HEK293T (cell line): ENCODE results near the gene STPG4.

ENCODE experiments used
- BHLHE40 ChIP-seq: fragments of 450-650 bp; IDR thresholded peaks from 2 replicates; pipeline ENCODE4 v1.6.1; 2016; ENCODE audit warnings: mild to moderate bottlenecking, moderate library complexity, borderline replicate concordance
- CTBP1 ChIP-seq: fragments of 450-650 bp; IDR thresholded peaks from 2 replicates; pipeline ENCODE4 v1.6.1; 2016; ENCODE audit warnings: borderline replicate concordance
- ELF4 ChIP-seq: fragments of 450-650 bp; IDR thresholded peaks from 2 replicates; pipeline ENCODE4 v1.6.1; 2017; ENCODE audit warnings: antibody characterized with exemption
- FOXM1 ChIP-seq: fragments of 450-650 bp; IDR thresholded peaks from 2 replicates; pipeline ENCODE4 v1.6.1; 2017; ENCODE audit warnings: mild to moderate bottlenecking, borderline replicate concordance
- L3MBTL2 ChIP-seq: fragments of 450-650 bp; conservative IDR thresholded peaks from 2 replicates; pipeline ENCODE4 v1.6.1; 2016; ENCODE audit warnings: mild to moderate bottlenecking
- NFRKB ChIP-seq: fragments of 450-650 bp; IDR thresholded peaks from 2 replicates; pipeline ENCODE4 v1.6.1; 2016; ENCODE audit warnings: mild to moderate bottlenecking, moderate library complexity
- SP1 ChIP-seq: fragments of 450-650 bp; IDR thresholded peaks from 2 replicates; pipeline ENCODE4 v1.6.1; 2017
- SUZ12 ChIP-seq: fragments of 450-650 bp; IDR thresholded peaks from 2 replicates; pipeline ENCODE4 v1.6.1; 2016; ENCODE audit warnings: mild to moderate bottlenecking
- TARDBP ChIP-seq: fragments of 450-650 bp; IDR thresholded peaks from 2 replicates; pipeline ENCODE4 v1.6.1; 2016
- ZNF384 ChIP-seq: fragments of 450-650 bp; IDR thresholded peaks from 2 replicates; pipeline ENCODE4 v1.6.1; 2016
- TF ChIP-seq, protein P1 (sequence below): fragments of 450-650 bp; IDR thresholded peaks from 2 replicates; pipeline ENCODE4 v1.6.1; 2016

DNA sequence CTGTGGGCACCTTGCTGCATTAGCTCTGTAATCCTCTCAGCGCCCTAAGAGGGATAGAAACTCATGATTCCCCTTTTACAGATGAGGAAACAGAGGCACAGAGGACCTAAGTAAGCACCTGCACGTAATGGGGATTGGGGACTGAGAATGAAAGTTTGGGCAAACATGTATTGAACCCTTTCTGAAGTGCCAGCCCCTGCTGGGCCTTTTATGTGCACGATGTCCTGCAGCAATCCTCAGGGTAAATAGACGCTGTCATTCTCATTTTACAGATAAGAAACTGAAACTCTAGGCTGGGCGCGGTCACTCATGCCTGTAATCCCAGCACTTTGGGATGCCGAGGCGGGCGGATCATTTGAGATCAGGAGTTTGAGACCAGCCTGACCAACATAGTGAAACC, 117.4 kb downstream of the STPG4 start:
- no peak for TF ChIP-seq TARDBP
- TF ChIP-seq SUZ12 = no peak
- no peak for TF ChIP-seq L3MBTL2
- no peak for TF ChIP-seq CTBP1
- TF ChIP-seq NFRKB = no peak
- TF ChIP-seq FOXM1 = no peak
- no peak for TF ChIP-seq ELF4
- TF ChIP-seq, protein P1, sequence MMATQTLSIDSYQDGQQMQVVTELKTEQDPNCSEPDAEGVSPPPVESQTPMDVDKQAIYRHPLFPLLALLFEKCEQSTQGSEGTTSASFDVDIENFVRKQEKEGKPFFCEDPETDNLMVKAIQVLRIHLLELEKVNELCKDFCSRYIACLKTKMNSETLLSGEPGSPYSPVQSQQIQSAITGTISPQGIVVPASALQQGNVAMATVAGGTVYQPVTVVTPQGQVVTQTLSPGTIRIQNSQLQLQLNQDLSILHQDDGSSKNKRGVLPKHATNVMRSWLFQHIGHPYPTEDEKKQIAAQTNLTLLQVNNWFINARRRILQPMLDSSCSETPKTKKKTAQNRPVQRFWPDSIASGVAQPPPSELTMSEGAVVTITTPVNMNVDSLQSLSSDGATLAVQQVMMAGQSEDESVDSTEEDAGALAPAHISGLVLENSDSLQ = no peak
- no peak for TF ChIP-seq BHLHE40
- TF ChIP-seq SP1 = no peak
- TF ChIP-seq ZNF384 = no peak
